GM21515 (cell line): ENCODE measurements around the gene HYLS1.
A peak's percentile ranks its signal among the peaks of the same experiment; 100 is the strongest.

ENCODE experiments used
- ATAC-seq: cut with Tn5 transposase; IDR thresholded peaks from one replicate; pipeline ENCODE4 v1.9.1; 2021; ENCODE audit not compliant: unreplicated experiment

Gene HYLS1

GRCh38 chr11:125932301-125932700, 44.8 kb downstream of the HYLS1 start:
- no peak for ATAC-seq

- no peak for ATAC-seq
Measured at GRCh38 chr11:125933030-125933813, 45.8 kb downstream of the HYLS1 start.

GRCh38 chr11:125934473-125934872, 47.0 kb downstream of the HYLS1 start:
- ATAC-seq, result no peak

GRCh38 chr11:125935056-125935455, 47.6 kb downstream of the HYLS1 start:
- no peak for ATAC-seq

- ATAC-seq, result no peak
Measured at GRCh38 chr11:125935618-125936199, 48.2 kb downstream of the HYLS1 start.

GRCh38 chr11:125938418-125938817, 51.0 kb downstream of the HYLS1 start:
- ATAC-seq, result no peak

GRCh38 chr11:125939081-125939521, 51.6 kb downstream of the HYLS1 start:
- no peak for ATAC-seq

- ATAC-seq, result no peak
Measured at GRCh38 chr11:125940145-125940544, 52.7 kb downstream of the HYLS1 start.

- ATAC-seq, result no peak
Measured at GRCh38 chr11:125941267-125941618, 53.8 kb downstream of the HYLS1 start.

GRCh38 chr11:125941619-125942611, 54.4 kb downstream of the HYLS1 start:
- ATAC-seq, result peak; percentile 72

- ATAC-seq, result no peak
Measured at GRCh38 chr11:125942771-125943428, 55.4 kb downstream of the HYLS1 start.

GRCh38 chr11:125943661-125944349, 56.3 kb downstream of the HYLS1 start:
- ATAC-seq, result no peak

- no peak for ATAC-seq
Measured at GRCh38 chr11:125944350-125945010, 57.0 kb downstream of the HYLS1 start.

GRCh38 chr11:125945011-125945796, 57.7 kb downstream of the HYLS1 start:
- no peak for ATAC-seq

GRCh38 chr11:125945797-125946520, 58.5 kb downstream of the HYLS1 start, which contains the start of gene VSIG10L2:
Gene VSIG10L2 (plus strand): TSS chr11:125946044. CDS start chr11:125946056, 12 bp downstream.
- no peak for ATAC-seq

GRCh38 chr11:125946712-125947418, 59.4 kb downstream of the HYLS1 start:
- ATAC-seq, result no peak

GRCh38 chr11:125947419-125948277, 60.2 kb downstream of the HYLS1 start:
- no peak for ATAC-seq
